ENCODE data around the gene AKAP6. TPM values are rescaled to one million over a fixed set of nuclear protein-coding genes. Genes with fewer than 3 reads are reported as not detected.

AKAP6 gene
- total RNA-seq, 1 experiment from 2014 or later = 2.7 TPM

DNA sequence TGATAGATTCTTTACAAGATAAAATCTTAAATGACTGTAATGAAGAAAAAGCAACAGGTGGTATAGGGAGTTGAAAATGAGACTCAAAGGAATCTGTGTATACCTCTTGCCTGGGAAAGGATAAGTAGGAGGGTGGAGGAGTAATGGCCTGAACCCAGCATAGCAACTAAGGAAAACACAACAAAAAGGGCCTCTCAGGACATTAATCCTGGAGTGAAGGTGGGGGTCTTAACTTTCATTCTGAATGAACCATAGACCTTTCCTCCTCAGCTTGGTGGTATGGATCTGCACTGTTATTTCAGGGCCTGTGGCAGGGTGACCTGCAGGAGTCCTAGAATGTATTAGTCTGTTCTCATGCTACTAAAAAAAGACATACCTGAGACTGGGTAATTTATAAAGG is 185.6 kb downstream of the AKAP6 start:
- no peak for DNase-seq (ENCODE audit: extremely low read depth, low read depth)

DNA sequence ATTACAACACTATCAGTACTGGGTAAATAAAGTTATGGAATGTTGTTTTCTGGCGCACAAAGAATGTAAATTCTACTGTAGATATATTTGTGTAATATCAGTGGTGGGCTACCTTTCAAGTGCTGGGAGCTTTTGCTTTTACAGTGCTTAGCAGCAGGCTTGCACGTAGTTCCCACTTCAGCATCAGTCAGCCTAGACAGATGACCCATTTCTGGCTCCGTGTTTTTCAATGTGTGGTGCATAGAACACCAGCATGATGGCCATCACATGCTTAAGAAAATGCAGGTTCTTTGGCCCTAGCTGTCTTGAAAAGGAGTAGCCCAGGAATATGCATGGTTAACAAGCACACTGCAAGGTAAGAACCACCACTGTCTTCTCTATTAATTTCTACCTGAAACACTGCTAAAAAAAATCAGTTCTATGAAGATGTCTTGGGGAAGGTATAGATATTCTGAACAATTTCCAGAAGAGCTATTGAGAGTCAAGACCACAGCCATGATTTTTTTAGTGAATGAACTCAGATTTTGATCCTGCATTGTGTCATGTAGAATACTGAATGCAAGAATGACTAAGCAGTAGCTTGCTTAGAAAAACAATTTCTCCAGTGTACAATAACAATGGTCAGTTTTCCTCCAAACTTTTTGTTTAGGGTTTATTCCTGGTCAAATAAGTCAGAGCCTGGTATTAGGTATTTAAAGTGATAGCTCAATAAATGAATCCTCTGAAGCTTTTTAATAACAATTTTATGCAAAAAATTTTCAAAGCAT is 195.7 kb downstream of the AKAP6 start:
- no peak for DNase-seq (ENCODE audit: extremely low read depth, low read depth)

DNA sequence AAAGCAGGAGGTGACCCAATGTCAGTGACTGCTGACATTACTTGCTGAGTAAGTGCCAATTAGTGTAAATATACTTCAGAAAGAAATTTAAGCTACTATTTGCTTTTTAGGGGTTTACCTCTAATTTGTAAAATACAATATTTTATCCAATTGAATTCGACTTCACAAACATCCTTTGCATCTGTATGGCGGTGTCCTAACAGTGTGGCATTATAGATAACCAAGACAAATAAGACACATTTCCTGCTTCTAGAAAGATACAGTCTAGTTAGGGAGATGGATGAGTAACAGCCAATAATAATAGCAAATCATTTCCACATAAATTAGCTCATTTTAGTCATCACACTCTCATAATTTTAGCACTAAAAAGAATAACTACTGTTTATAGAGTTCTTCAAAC is 196.5 kb downstream of the AKAP6 start:
- DNase-seq (ENCODE audit: extremely low read depth, low read depth) = no peak

DNA sequence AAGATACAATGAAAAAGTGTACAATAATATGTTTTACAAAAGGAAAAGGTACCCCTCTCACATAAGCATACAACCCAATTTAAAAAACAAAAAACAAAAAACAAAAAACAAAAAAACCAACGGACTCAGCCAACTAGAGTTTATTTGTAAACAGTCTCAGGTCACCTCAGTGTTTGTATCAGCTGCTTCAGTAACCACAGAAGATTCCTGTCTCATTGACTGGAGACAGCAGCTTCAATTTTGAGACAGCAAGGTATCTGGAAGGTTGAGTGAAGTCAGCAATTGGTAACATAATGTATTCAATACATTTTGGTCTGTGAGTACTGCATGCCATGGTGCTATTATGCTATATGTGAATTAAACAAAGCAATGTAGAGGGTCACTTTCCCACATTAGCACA is 201.7 kb downstream of the AKAP6 start:
- no peak for DNase-seq (ENCODE audit: extremely low read depth, low read depth)

DNA sequence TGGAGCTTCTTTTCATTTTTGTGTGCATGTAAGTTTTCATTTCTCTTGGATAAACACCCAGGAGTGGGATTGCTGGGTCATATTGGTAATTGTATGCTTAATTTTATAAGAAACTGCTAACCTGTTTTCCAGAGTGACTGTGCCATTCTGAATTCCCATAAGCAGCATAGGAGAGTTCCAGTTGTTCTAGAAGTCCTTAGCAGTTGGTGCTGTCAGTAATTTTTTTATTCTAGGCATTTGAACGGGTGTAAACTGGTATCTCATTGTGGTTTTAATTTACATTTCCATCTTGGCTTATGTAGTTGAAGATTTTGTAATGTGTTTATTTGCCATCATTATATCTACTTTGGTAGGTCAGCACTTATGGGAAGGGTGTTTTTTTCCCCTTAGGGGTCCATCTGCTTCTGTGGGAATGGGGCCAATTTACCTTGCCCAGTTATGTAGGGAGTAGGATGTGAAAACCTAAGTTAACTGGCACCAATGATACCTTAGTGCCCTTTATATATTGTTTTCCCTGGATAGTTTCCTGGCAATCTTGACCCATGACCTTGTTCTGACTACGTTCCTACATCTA is 202.9 kb downstream of the AKAP6 start:
- DNase-seq (ENCODE audit: extremely low read depth, low read depth) = no peak

DNA sequence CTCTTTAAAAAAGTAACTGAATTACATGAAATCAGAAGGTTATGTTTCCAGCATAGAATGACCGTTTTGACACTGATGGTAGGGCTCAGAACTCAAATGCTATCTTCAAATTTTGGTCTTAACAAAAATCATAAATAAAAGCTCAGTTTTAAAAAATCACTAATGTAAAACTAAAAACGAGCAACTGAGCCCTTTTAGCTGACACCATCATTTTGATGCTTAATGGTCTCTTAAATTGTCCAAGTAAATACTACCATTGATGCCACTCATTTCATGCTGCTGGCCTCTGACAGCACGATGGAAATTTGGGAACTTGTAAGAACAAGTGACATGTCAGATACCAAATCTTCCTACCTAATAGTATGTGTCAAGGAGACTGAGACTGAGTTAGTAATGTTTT is 205.0 kb downstream of the AKAP6 start:
- DNase-seq (ENCODE audit: extremely low read depth, low read depth) = no peak

DNA sequence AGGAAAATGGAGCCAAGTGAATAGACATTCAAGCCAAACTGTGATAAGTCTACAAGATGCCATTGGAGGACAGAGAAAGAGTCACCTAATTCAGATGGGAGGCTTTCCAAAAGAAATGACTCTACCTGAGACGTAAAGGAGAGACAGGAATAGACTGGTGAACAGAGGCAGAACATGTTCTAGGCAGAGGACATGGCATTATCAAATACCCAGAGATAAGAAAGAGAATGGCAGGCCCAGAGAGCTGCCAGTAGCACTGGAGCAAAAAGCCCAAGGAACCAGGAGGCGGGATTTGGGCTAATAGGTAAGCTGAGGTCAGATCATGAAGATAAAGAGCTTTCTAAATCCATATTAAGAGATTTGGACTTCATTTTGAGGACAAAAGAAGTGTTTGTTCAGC is 207.1 kb downstream of the AKAP6 start:
- no peak for DNase-seq (ENCODE audit: extremely low read depth, low read depth)

DNA sequence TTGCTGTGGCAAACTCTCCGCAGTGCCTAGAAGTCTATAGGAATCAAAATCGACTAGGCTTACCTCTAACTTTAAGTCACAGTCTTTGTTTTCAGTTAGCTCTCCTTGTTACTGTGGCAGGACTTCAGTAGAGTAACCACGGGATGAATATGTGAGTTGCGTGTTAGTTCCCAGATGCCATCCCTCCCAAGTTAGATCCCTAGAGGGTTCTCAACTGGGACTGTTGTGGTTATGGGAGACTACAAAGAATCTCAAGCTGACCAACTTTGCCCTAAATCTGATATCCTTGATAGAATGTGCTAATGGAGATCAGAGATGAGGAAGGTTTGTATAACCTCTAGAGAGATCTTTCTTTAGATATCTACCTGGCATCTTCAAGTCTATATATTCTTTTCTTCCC is 208.1 kb downstream of the AKAP6 start:
- DNase-seq (ENCODE audit: extremely low read depth, low read depth) = no peak

DNA sequence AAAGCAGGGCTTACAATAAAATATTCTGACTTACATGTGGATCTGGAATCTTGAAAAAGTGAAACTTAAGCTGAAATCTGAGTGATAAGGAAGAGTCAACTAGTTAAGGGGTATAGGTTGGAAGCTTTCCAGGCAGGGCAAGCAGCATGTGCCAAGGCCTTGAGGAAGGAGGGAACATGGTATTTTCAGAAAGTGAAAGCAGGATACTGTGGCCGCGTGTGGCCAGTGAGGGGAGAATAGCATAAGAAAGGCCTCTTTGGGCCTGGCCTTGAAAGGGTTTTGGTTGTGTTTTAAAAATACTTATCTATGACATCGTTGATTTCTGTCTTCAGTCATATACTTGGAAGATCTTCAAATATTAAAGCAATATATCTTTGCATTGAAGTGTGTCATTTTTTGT is 213.4 kb downstream of the AKAP6 start:
- DNase-seq (ENCODE audit: extremely low read depth, low read depth) = no peak

DNA sequence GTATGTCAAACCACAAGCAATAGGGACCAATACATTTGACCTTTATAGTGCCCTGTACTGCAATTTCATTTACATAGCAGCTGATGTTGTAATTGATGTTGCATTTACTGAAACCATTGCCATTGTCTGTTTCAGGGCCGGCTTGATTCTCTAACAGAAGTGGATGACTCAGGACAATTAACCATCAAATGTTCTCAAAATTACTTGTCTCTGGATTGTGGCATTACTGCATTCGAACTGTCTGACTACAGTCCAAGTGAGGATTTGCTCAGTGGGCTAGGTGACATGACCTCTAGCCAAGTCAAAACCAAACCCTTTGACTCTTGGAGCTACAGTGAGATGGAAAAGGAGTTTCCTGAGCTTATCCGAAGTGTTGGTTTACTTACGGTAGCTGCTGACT is 216.0 kb downstream of the AKAP6 start:
- DNase-seq (ENCODE audit: extremely low read depth, low read depth) = no peak

DNA sequence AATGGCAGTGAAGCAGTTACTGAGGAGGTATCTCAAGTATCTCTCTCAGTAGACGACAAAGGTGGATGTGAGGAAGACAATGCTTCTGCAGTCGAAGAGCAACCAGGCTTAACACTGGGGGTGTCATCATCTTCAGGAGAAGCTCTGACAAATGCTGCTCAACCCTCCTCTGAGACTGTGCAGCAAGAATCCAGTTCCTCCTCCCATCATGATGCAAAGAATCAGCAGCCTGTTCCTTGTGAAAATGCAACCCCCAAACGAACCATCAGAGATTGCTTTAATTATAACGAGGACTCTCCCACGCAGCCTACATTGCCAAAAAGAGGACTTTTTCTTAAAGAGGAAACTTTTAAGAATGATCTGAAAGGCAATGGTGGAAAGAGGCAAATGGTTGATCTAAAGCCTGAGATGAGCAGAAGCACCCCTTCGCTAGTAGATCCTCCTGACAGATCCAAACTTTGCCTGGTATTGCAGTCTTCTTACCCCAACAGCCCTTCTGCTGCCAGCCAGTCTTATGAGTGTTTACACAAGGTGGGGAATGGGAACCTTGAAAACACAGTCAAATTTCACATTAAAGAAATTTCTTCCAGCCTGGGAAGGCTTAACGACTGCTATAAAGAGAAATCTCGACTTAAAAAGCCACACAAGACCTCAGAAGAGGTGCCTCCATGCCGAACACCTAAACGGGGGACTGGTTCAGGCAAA is 216.6 kb downstream of the AKAP6 start:
- no peak for DNase-seq (ENCODE audit: extremely low read depth, low read depth)

DNA sequence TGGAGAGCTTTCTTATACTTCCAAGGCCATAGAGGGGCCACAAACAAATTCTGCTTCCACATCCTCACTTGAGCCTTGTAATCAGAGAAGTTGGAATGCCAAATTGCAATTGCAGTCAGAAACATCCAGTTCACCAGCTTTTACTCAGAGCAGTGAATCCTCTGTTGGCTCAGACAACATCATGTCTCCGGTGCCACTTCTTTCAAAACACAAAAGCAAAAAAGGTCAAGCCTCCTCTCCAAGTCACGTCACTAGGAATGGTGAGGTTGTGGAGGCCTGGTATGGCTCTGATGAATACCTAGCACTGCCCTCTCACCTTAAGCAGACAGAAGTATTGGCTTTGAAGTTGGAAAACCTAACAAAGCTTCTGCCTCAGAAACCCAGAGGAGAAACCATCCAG is 217.1 kb downstream of the AKAP6 start:
- DNase-seq (ENCODE audit: extremely low read depth, low read depth) = no peak

DNA sequence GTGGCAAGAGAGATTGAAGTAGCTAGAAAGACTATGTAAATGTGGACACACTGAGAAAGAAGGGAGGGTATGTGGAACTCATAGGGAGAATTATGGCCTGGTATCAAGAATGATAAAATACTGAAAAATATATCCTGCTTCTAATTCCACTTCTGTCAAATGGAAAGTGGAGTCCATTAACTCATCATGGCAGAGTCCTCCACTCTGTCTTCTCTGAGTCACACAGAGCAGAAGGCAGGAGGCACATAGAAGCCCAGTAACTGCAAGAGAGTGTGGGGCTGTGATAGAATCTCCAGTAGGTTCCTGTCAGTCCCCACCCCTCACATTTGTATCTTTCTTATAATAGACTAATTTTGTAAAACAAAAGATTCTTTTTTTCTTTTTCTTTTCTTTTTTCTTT is 223.7 kb downstream of the AKAP6 start:
- DNase-seq (ENCODE audit: extremely low read depth, low read depth) = no peak

DNA sequence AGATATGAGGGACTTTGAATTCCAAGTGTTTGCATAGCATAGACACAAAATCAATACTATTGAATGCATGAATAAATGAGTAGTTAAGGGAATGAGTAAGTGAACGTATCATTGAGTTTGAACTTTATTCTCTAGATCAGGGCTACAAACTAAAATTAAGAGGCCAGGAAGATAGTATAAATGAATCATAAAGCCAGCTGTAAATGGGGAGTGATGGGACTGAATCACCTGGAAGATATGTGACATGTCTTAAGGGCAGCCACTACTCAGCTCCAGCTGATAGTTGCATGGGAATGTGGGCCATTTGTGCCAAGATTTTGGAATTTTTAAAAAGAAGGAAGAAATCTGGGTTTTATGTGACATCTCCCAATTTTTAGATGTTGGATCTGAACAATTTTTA is 229.9 kb downstream of the AKAP6 start:
- DNase-seq (ENCODE audit: extremely low read depth, low read depth) = no peak

DNA sequence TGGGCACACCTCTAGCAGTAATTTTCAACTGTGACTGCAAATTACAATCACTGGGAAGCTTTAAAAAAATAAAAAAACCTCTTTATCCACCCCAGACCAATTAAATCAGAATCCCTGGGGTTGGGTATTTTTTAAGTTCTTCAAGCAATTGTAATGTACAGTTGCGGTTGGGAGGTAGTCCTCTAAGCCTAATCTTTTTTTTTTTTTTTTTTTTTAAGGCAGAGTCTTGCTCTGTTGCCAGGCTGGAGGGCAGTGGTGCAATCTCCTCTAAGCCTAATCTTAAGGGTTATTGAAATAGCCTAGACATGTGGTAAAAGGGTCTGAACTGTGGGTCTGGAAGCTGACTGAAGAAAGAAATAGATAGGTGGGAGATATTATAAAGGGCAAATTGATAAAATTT is 230.5 kb downstream of the AKAP6 start:
- DNase-seq (ENCODE audit: extremely low read depth, low read depth) = no peak

DNA sequence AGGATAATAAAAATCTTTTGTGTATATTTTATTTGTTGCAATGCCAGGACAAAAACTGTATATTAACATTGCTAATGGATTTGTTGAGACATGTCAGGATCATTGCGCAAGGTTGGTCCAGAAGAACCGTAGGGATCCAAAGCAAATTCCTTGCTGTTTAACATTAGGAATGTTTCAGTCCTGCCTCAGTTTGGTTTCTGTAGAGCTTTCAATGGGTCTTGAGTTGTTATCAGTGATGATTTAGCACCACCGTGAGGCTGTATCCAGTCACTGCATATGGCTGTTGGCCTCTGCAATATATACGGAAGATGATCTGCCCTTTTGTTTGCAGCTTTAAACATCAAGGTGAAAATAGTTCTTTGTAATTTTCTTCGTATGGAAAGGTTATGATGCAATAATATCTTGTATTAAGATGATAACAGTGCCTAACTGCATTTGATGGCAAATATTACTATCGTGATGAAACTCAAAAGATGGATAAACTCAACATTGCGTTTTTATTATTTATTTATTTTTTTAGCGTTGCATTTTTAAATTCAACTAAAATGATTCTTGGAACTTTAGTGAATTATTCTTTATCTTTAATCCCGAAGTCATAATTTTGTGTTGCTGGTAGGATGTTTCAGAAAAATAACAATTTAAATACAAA is 231.2 kb downstream of the AKAP6 start:
- peak; percentile 73 for DNase-seq (ENCODE audit: extremely low read depth, low read depth)

DNA sequence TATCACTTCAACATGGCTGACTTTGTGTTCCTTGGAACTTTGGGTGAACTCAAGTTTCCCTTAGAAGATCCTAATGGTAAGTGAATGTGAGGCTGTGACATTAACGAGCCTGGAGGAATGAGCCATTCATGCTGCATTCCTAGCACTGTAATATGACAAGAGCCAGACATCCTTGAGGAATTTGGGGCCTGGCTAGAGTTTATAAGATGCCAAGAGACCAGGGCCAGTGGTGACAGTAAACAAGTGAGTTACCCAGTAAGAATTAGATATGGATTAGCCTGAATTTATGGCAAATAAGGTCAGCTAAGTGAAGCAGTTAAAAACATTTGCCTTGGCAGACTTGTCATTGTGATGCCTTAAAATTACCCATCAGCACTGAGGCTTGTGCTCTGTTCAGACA is 232.4 kb downstream of the AKAP6 start:
- no peak for DNase-seq (ENCODE audit: extremely low read depth, low read depth)

DNA sequence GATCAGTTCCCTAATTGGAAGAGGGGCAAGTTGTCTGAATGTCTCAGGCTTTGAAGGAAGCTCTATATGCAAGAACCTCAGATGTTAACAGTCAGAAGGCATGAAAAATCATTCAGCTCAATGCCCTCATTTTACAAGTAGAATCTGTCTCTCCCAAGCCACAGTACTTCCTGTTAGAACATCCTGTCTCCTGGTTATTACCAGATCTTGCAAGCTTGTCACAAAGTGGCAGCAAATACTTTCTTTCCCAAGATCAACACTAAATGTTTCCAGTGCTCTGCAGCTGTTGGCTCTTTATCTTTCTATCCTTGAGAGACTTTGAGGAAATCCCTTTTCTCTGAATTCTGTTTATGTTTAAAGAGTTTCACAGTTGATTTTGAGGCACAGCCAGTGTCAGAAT is 235.5 kb downstream of the AKAP6 start:
- DNase-seq (ENCODE audit: extremely low read depth, low read depth) = no peak

DNA sequence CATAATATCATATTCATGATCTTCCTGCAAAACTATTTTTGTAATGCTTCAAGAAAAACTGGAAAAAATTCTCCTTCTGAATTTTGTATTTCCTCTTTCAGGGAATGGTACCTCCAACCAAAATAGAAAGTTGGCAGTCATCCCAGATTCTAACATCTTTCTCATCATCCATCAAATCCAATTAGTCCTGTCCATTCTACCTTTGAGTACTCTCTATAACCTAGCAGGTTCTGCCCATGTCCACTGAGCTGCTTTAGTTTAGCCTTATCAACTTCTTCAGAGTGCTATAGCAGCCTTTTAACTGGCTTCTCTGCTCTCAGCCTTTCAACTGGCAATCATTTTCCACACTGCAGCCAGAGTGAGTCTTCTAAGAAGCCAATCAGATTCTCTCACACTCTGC is 236.2 kb downstream of the AKAP6 start:
- DNase-seq (ENCODE audit: extremely low read depth, low read depth) = no peak

DNA sequence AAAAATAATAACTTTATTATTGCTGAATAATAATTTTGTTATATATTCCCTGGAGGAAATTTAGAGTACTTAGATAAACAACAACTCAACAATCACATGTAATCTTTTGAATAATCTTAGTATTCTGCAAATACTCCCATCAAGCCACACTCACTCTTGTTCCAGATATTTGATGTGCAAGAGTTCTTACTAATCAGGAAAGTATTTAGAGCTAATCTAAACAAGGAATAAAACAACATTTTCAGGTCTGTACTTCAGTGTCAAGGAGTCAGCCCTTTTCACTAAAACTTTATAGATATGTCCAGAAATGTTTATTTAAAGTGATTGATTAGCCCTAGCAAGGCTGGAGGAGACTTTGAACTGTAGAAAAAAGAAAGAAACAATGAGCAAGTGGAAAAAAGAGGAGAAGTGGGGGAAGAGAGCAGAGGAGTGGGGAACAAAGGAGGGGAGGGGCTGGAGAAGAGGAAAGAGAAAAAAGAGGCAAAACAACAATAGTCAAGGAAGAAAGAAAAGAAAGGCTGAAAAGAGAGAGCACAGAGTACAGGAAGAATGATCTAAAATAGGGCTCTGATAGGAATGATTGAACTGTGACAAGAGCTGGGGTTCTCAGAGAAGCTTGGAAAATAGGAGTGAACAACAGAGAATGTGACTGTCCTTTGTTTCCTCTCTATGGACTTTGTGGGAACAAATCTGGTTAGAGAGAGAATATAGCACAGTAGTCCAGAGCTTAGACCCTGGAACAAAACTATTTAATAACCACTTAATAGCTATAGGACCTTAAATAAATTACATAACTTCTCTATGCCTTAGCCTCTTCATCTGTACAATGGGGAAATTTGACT is 238.7 kb downstream of the AKAP6 start:
- no peak for DNase-seq (ENCODE audit: extremely low read depth, low read depth)

DNA sequence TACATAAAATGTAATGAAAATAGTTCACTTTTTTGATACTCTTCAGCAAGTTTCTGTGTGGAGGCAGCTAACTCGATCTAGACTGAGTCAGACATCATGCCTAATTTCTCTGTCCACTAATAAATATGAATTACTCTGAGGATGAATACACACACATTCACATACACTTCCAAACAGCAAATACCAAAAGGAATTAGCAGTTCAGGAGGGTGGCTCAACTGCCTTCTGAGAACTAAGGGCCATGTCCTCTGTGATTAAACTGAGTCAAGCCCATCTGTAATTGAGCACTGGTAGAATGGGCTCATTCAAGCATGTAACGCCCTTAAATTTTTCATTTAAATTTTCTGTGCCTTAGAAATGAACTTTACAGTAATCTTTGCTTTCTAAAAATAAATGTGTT is 242.5 kb downstream of the AKAP6 start:
- no peak for DNase-seq (ENCODE audit: extremely low read depth, low read depth)
